Uterus (tissue), 2 donors: ENCODE results near the gene HUNK.

Source experiments
- CTCF ChIP-seq, 4 experiments: fragments of 200-600 bp in 2 of 4; fragments of 450-650 bp in 2 of 4; sonication (generic) in 2 of 4; IDR thresholded peaks; one replicate each; pipeline ENCODE4 v1.5.1; 2016 to 2019; ENCODE audit warnings: antibody characterized with exemption in 4 of 4, mild to moderate bottlenecking in 2 of 4, moderate library complexity in 1 of 4
- POLR2A ChIP-seq, 2 donors: fragments of 450-650 bp; IDR thresholded peaks; one replicate each; pipeline ENCODE4 v1.6.1; 2016; ENCODE audit warnings: antibody characterized with exemption in 2 of 2, mild to moderate bottlenecking in 1 of 2, moderate library complexity in 1 of 2

DNA sequence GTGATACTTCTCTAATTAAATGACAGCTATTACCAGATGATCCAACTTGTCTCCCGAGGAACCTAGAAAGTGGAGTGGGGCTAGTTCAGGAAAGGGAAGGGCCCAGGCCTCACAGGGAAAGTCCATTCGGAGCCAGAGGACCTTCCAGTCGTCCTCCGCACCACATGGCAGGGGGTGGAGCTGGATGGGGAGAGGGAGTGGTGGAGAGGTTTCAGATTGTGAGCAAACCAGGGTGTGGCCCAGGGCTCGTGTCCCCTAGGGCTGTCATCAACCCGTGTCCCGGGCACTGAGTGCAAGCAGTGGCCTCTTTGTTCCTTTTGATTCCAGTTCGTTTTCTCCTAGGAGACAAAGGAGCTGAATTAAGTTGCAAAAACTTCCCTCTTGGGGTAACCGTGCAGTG lies 114.9 kb downstream of the HUNK start:
- TF ChIP-seq CTCF (IDR thresholded peaks at IDR 0.05) = no peak
- no peak for TF ChIP-seq POLR2A (IDR thresholded peaks at IDR 0.05)
